GM12878 (cell line): ENCODE results near the gene PPIA.

Experiments used
- PKNOX1 ChIP-seq: fragments of 450-650 bp; IDR thresholded peaks from 2 replicates; pipeline ENCODE4 v1.6.1; 2016; ENCODE audit warnings: mild to moderate bottlenecking
- SPI1 ChIP-seq: IDR thresholded peaks from 2 replicates; pipeline ENCODE4 v1.6.1; 2011; ENCODE audit warnings: low read depth, mild to moderate bottlenecking, low read length, moderate library complexity, borderline replicate concordance; ENCODE audit not compliant: insufficient read depth
- TCF7 ChIP-seq: IDR thresholded peaks from 2 replicates; pipeline ENCODE4 v1.6.1; 2014; ENCODE audit warnings: antibody characterized with exemption, borderline replicate concordance

- TF ChIP-seq TCF7 (no peak), PKNOX1 (no peak), SPI1 (no peak)
Observed at GRCh38 chr7:44797329-44798258, 1.1 kb downstream of the PPIA start.
